Vagina (tissue), 2 donors: ENCODE measurements around the gene ELANE.

ENCODE experiments used
- CTCF ChIP-seq, 3 experiments: fragments of 450-650 bp in 2 of 3; fragments of 200-600 bp in 1 of 3; sonication (generic) in 1 of 3; IDR thresholded peaks; one replicate each; pipeline ENCODE4 v1.5.1; 2017 to 2019; ENCODE audit warnings: antibody characterized with exemption in 3 of 3, mild to moderate bottlenecking in 2 of 3, moderate library complexity in 2 of 3
- POLR2A ChIP-seq, 2 donors: fragments of 450-650 bp; IDR thresholded peaks; one replicate each; pipeline ENCODE4 v1.6.1; 2017; ENCODE audit warnings: antibody characterized with exemption in 2 of 2, mild to moderate bottlenecking in 2 of 2, moderate library complexity in 2 of 2
- POLR2AphosphoS5 ChIP-seq, 2 donors: sonication (generic); formaldehyde crosslinking; IDR thresholded peaks; one replicate each; pipeline ENCODE4 v1.9.0; 2017; ENCODE audit warnings: antibody characterized with exemption in 2 of 2, mild to moderate bottlenecking in 2 of 2, low read depth in 1 of 2; ENCODE audit not compliant: insufficient read depth in 1 of 2

DNA sequence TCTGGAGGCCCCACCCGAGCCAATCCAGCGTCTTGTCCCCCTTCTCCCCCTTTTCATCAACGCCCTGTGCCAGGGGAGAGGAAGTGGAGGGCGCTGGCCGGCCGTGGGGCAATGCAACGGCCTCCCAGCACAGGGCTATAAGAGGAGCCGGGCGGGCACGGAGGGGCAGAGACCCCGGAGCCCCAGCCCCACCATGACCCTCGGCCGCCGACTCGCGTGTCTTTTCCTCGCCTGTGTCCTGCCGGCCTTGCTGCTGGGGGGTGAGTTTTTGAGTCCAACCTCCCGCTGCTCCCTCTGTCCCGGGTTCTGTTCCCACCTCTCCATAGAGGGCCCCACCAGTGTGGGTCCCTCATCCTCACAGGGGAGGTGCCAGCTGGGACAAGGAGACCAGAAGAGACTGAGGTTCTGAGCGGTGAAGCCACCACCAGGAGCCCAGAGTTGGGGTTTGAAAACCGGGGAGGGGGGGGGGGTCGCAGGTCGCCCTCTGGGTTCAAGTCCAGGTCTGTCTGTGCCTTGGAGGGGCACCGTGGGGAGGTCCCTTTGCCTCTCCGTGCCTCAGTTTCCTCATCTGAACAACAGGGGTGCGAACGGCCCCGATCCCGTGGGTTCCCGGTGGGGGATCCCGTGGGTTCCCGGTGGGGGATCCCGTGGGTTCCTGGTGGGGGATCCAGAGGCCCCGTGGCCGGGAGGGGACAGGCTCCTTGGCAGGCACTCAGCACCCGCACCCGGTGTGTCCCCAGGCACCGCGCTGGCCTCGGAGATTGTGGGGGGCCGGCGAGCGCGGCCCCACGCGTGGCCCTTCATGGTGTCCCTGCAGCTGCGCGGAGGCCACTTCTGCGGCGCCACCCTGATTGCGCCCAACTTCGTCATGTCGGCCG lies at the start of gene ELANE:
- TF ChIP-seq CTCF (IDR thresholded peaks at IDR 0.05) (no peak), POLR2A (IDR thresholded peaks at IDR 0.05) (no peak), POLR2AphosphoS5 (IDR thresholded peaks at IDR 0.05; ENCODE audit: insufficient read depth in 1 of 2, low read depth in 1 of 2) (no peak)
